ENCODE data around the gene AKAP13. TPM values are rescaled to one million over a fixed set of nuclear protein-coding genes. Genes with fewer than 3 reads are reported as not detected.

AKAP13 gene
- total RNA-seq, 3 donors from 2014 or later: 198 to 331 (median 259) TPM

GRCh38 chr15:85636351-85636750 lies 255.9 kb downstream of the AKAP13 start:
- no peaks in the 10 kb centered on the region for H3K4me1 ChIP-seq
- no peaks in the 10 kb centered on the region for H3K9me3 ChIP-seq
- no peak for TF ChIP-seq POLR2AphosphoS5 (IDR thresholded peaks at IDR 0.05)
- no peaks in the 10 kb centered on the region for H3K36me3 ChIP-seq
- no peaks in the 10 kb centered on the region for H3K27me3 ChIP-seq
- no peak overlapping the region for H3K27ac ChIP-seq
- no peak for DNase-seq (ENCODE audit: low spot score in 2 of 2)
- intact Hi-C loops (cut with DNase I; ENCODE audit: low total_unique reads): no loop called here
- H3K4me3 ChIP-seq: no peak overlapping the region

DNA sequence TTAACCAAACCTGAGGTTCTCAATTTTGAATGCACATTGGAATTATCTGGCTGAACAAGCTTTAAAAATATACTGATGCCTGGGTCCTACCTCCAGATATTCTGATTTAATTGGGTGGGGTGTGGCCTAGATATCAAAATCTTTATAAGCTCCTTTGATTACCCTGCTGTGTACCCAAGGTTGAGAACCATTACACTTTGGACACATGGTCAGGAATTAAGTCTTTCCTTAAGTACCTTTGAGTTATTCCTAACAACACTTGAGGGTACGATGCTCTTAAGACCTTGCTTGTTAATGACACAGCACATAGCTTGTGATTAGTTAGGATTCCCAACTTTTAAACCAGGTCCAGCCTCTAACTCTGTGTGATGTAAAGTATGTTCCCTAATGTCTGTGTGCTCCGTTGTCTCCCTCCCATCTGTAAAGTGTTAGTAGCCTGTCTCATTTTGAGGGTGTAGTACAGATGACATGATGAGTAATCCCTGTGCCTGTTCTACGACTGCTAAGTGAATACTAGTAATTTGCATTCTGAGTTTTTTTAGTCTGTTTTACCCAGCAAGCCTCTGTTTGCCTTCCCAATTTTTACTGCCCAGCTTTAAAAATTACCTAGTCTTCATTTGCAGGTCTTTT lies 259.5 kb downstream of the AKAP13 start:
- Histone ChIP-seq H3K27ac (peak overlapping the region in 1 of 2 donors; percentile 27), H3K4me3 (no peak overlapping the region), H3K27me3 (no peaks in the 10 kb centered on the region), H3K4me1 (no peaks in the 10 kb centered on the region), H3K36me3 (no peaks in the 10 kb centered on the region), H3K9me3 (no peaks in the 10 kb centered on the region)
- TF ChIP-seq, protein P1, sequence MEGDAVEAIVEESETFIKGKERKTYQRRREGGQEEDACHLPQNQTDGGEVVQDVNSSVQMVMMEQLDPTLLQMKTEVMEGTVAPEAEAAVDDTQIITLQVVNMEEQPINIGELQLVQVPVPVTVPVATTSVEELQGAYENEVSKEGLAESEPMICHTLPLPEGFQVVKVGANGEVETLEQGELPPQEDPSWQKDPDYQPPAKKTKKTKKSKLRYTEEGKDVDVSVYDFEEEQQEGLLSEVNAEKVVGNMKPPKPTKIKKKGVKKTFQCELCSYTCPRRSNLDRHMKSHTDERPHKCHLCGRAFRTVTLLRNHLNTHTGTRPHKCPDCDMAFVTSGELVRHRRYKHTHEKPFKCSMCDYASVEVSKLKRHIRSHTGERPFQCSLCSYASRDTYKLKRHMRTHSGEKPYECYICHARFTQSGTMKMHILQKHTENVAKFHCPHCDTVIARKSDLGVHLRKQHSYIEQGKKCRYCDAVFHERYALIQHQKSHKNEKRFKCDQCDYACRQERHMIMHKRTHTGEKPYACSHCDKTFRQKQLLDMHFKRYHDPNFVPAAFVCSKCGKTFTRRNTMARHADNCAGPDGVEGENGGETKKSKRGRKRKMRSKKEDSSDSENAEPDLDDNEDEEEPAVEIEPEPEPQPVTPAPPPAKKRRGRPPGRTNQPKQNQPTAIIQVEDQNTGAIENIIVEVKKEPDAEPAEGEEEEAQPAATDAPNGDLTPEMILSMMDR (IDR thresholded peaks at IDR 0.05): no peak
- no peak for TF ChIP-seq POLR2A (IDR thresholded peaks at IDR 0.05)
- no peak for TF ChIP-seq POLR2AphosphoS5 (IDR thresholded peaks at IDR 0.05)
- DNase-seq (ENCODE audit: low spot score in 2 of 2): no peak
- intact Hi-C loops (cut with DNase I; ENCODE audit: low total_unique reads): no loop called here

- intact Hi-C loops (cut with DNase I; ENCODE audit: low total_unique reads): no loop called here
- TF ChIP-seq, protein P1 (IDR thresholded peaks at IDR 0.05): peak in 1 of 3 donors; percentile 30
- TF ChIP-seq POLR2A (IDR thresholded peaks at IDR 0.05): no peak
Measured at GRCh38 chr15:85642065-85642692, 261.8 kb downstream of the AKAP13 start.

GRCh38 chr15:85642693-85643066 lies 262.3 kb downstream of the AKAP13 start:
- no peaks in the 10 kb centered on the region for H3K36me3 ChIP-seq
- no peaks in the 10 kb centered on the region for H3K27me3 ChIP-seq
- no peak for DNase-seq (ENCODE audit: low spot score in 2 of 2)
- intact Hi-C loops (cut with DNase I; ENCODE audit: low total_unique reads): no loop called here
- no peaks in the 10 kb centered on the region for H3K4me1 ChIP-seq
- no peaks in the 10 kb centered on the region for H3K9me3 ChIP-seq
- TF ChIP-seq, protein P1 (IDR thresholded peaks at IDR 0.05): no peak
- TF ChIP-seq POLR2AphosphoS5 (IDR thresholded peaks at IDR 0.05): peak in 1 of 3 donors; percentile 63
- H3K4me3 ChIP-seq: peak overlapping the region in 1 of 3 donors; percentile 44
- H3K27ac ChIP-seq: peak overlapping the region; percentile 83 to 84

More at GRCh38 chr15:85642065-85642692, 261.8 kb downstream of the AKAP13 start:
- DNase-seq (ENCODE audit: low spot score in 2 of 2): no peak
- Histone ChIP-seq H3K36me3 (no peaks in the 10 kb centered on the region), H3K27me3 (no peaks in the 10 kb centered on the region), H3K9me3 (no peaks in the 10 kb centered on the region), H3K4me3 (peak overlapping the region in 1 of 3 donors; percentile 44), H3K4me1 (no peaks in the 10 kb centered on the region), H3K27ac (peak overlapping the region; percentile 83 to 84)

GRCh38 chr15:85646538-85647091 lies 266.2 kb downstream of the AKAP13 start:
- intact Hi-C loops (cut with DNase I; ENCODE audit: low total_unique reads): no loop called here
- Histone ChIP-seq H3K36me3 (no peaks in the 10 kb centered on the region), H3K4me1 (no peaks in the 10 kb centered on the region), H3K27me3 (no peaks in the 10 kb centered on the region), H3K9me3 (no peaks in the 10 kb centered on the region), H3K27ac (peak overlapping the region in 1 of 2 donors; percentile 33), H3K4me3 (no peak overlapping the region)
- no peak for DNase-seq (ENCODE audit: low spot score in 2 of 2)
- TF ChIP-seq, protein P1 (IDR thresholded peaks at IDR 0.05): no peak
- TF ChIP-seq POLR2A (IDR thresholded peaks at IDR 0.05): no peak
- no peak for TF ChIP-seq POLR2AphosphoS5 (IDR thresholded peaks at IDR 0.05)

Data from breast epithelium (tissue), 4 donors.